GM12878 (cell line): ENCODE results near the gene MYO1D. TPM values are rescaled to one million over a fixed set of nuclear protein-coding genes. Genes with fewer than 3 reads are reported as not detected.

Experiments used
- E4F1 ChIP-seq: fragments of 450-650 bp; IDR thresholded peaks from 2 replicates; pipeline ENCODE4 v1.6.1; 2018; ENCODE audit warnings: borderline replicate concordance, mild to moderate bottlenecking; ENCODE audit not compliant: partially characterized antibody
- FOXK2 ChIP-seq: fragments of 450-650 bp; IDR thresholded peaks from 2 replicates; pipeline ENCODE4 v1.6.1; 2017; ENCODE audit warnings: mild to moderate bottlenecking, moderate library complexity
- FOXM1 ChIP-seq: IDR thresholded peaks from 2 replicates; pipeline ENCODE4 v1.6.1; 2012; ENCODE audit warnings: low read depth, mild to moderate bottlenecking, inconsistent platforms, low read length, moderate library complexity
- GABPA ChIP-seq: IDR thresholded peaks from 2 replicates; pipeline ENCODE4 v1.6.1; 2014; ENCODE audit warnings: antibody characterized with exemption, low read depth, mild to moderate bottlenecking, inconsistent platforms
- HCFC1 ChIP-seq: fragments of 150-350 bp; IDR thresholded peaks from 2 replicates; pipeline ENCODE4 v1.6.1; 2014; ENCODE audit warnings: low read length
- HDAC2 ChIP-seq: fragments of 200-600 bp; sonication (generic); IDR thresholded peaks from 2 replicates; pipeline ENCODE4 v1.6.1; 2017
- HDAC6 ChIP-seq: fragments of 200-600 bp; sonication (generic); IDR thresholded peaks from one replicate; pipeline ENCODE4 v1.8.0; 2017; ENCODE audit warnings: antibody characterized with exemption; ENCODE audit not compliant: unreplicated experiment
- MXI1 ChIP-seq: fragments of 150-350 bp; IDR thresholded peaks from 2 replicates; pipeline ENCODE4 v1.6.1; 2011; ENCODE audit warnings: low read depth, mild to moderate bottlenecking, inconsistent platforms, low read length, improper control_type of control experiment
- NR2C2 ChIP-seq: IDR thresholded peaks from 2 replicates; pipeline ENCODE4 v1.6.1; 2011; ENCODE audit warnings: borderline replicate concordance, low read depth; ENCODE audit not compliant: control insufficient read depth, insufficient read length
- PML ChIP-seq: IDR thresholded peaks from 2 replicates; pipeline ENCODE4 v1.6.1; 2012; ENCODE audit warnings: low read length, inconsistent platforms
- POU2F2 ChIP-seq: IDR thresholded peaks from 3 replicates; pipeline ENCODE4 v1.6.1; 2011; ENCODE audit warnings: low read depth, mild to moderate bottlenecking, low read length, borderline replicate concordance
- SMAD1 ChIP-seq: fragments of 450-650 bp; IDR thresholded peaks from 2 replicates; pipeline ENCODE4 v1.6.1; 2018; ENCODE audit warnings: mild to moderate bottlenecking, low read depth; ENCODE audit not compliant: partially characterized antibody
- SMAD5 ChIP-seq: IDR thresholded peaks from 2 replicates; pipeline ENCODE4 v1.6.1; 2016; ENCODE audit warnings: antibody characterized with exemption, low read depth
- SP1 ChIP-seq: IDR thresholded peaks from one replicate; pipeline ENCODE4 v1.6.1; 2011; ENCODE audit warnings: low read depth, low read length
- TBL1XR1 ChIP-seq: IDR thresholded peaks from 2 replicates; pipeline ENCODE4 v1.6.1; 2012; ENCODE audit warnings: low read depth, low read length, improper control_type of control experiment
- ZBTB11 ChIP-seq: fragments of 450-650 bp; formaldehyde crosslinking; IDR thresholded peaks from 2 replicates; pipeline ENCODE4 v1.5.0; 2022; ENCODE audit warnings: mild to moderate bottlenecking, missing genetic modification characterization
- polyA plus RNA-seq, 11 experiments: library from polyadenylated mRNA; depleted of rRNA in 4 of 11; unstranded in 6 of 11; stranded (reverse) in 5 of 11; fragments of >200 nt; fragmentation: Nextera tagmentation in 4 of 11; fragmentation: Illumina TruSeq in 1 of 11; extraction: Ambion mirVana in 4 of 11; extraction: Trizol in 1 of 11; gene quantifications; 1 replicate in 1 of 11; 2 replicates in 10 of 11; pipeline versions ENCODE4 v1.2.1 to v1.2.3, GENCODE V29; 2011 to 2016; ENCODE audit warnings: inconsistent platforms in 2 of 11, missing spikeins in 2 of 11, low read depth in 1 of 11
- total RNA-seq, 4 experiments: library from RNA; depleted of rRNA in 3 of 4; stranded (reverse); fragments of >200 nt in 3 of 4; fragmentation: Illumina TruSeq in 1 of 4; extraction: Trizol in 1 of 4; gene quantifications; 2 replicates each; pipeline versions ENCODE4 v1.2.1 to v1.2.3, GENCODE V29; 2013 to 2021
- TF ChIP-seq, protein P1 (sequence below): fragments of 450-650 bp; IDR thresholded peaks from 2 replicates; pipeline ENCODE4 v1.6.1; 2017; ENCODE audit warnings: antibody characterized with exemption, mild to moderate bottlenecking, moderate library complexity
- TF ChIP-seq, protein P2 (sequence below): fragments of 450-650 bp; IDR thresholded peaks from 2 replicates; pipeline ENCODE4 v1.6.1; 2017; ENCODE audit warnings: mild to moderate bottlenecking, moderate library complexity

The MYO1D gene
- total and polyA plus RNA-seq, 10 of the 15 experiments (the other 5 are each of a cell fraction or from before 2014, with no cell fraction given) = 1.8 to 37.7 (median 25.4) TPM

GRCh38 chr17:32876417-32877163 lies at the start of gene MYO1D (continued):
- no peak for TF ChIP-seq ZBTB11 (CRISPR knock-in tag)
- TF ChIP-seq SP1 = no peak
- no peak for TF ChIP-seq HDAC6
- peak; percentile 8; the same call in 1 of the 2 replicates for TF ChIP-seq MXI1
- TF ChIP-seq SMAD1 = no peak
- no peak for TF ChIP-seq SMAD5
- TF ChIP-seq FOXM1 = no peak
- no peak for TF ChIP-seq FOXK2
- TF ChIP-seq E4F1 = no peak
- no peak for TF ChIP-seq GABPA
- TF ChIP-seq POU2F2 = no peak
- TF ChIP-seq NR2C2 = no peak
- no peak for TF ChIP-seq PML
- TF ChIP-seq, protein P1, sequence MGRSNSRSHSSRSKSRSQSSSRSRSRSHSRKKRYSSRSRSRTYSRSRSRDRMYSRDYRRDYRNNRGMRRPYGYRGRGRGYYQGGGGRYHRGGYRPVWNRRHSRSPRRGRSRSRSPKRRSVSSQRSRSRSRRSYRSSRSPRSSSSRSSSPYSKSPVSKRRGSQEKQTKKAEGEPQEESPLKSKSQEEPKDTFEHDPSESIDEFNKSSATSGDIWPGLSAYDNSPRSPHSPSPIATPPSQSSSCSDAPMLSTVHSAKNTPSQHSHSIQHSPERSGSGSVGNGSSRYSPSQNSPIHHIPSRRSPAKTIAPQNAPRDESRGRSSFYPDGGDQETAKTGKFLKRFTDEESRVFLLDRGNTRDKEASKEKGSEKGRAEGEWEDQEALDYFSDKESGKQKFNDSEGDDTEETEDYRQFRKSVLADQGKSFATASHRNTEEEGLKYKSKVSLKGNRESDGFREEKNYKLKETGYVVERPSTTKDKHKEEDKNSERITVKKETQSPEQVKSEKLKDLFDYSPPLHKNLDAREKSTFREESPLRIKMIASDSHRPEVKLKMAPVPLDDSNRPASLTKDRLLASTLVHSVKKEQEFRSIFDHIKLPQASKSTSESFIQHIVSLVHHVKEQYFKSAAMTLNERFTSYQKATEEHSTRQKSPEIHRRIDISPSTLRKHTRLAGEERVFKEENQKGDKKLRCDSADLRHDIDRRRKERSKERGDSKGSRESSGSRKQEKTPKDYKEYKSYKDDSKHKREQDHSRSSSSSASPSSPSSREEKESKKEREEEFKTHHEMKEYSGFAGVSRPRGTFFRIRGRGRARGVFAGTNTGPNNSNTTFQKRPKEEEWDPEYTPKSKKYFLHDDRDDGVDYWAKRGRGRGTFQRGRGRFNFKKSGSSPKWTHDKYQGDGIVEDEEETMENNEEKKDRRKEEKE = no peak
- TF ChIP-seq, protein P2, sequence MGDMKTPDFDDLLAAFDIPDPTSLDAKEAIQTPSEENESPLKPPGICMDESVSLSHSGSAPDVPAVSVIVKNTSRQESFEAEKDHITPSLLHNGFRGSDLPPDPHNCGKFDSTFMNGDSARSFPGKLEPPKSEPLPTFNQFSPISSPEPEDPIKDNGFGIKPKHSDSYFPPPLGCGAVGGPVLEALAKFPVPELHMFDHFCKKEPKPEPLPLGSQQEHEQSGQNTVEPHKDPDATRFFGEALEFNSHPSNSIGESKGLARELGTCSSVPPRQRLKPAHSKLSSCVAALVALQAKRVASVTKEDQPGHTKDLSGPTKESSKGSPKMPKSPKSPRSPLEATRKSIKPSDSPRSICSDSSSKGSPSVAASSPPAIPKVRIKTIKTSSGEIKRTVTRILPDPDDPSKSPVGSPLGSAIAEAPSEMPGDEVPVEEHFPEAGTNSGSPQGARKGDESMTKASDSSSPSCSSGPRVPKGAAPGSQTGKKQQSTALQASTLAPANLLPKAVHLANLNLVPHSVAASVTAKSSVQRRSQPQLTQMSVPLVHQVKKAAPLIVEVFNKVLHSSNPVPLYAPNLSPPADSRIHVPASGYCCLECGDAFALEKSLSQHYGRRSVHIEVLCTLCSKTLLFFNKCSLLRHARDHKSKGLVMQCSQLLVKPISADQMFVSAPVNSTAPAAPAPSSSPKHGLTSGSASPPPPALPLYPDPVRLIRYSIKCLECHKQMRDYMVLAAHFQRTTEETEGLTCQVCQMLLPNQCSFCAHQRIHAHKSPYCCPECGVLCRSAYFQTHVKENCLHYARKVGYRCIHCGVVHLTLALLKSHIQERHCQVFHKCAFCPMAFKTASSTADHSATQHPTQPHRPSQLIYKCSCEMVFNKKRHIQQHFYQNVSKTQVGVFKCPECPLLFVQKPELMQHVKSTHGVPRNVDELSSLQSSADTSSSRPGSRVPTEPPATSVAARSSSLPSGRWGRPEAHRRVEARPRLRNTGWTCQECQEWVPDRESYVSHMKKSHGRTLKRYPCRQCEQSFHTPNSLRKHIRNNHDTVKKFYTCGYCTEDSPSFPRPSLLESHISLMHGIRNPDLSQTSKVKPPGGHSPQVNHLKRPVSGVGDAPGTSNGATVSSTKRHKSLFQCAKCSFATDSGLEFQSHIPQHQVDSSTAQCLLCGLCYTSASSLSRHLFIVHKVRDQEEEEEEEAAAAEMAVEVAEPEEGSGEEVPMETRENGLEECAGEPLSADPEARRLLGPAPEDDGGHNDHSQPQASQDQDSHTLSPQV = no peak
- no peak for TF ChIP-seq HCFC1
- TF ChIP-seq TBL1XR1 = no peak
- TF ChIP-seq HDAC2 = no peak
